LNCaP clone FGC (cell line): ENCODE measurements around the gene TAS2R41.
"Not testable (repeated sequence)": the region's sequence is repeated elsewhere in the genome, so short reads cannot be mapped to it uniquely, and the experiment has no call there.

ENCODE experiments used
- DNase-seq: peaks from one replicate; pipeline ENCODE4 v3.0.0-alpha.2; 2011; ENCODE audit warnings: low read depth
- H3K4me3 ChIP-seq: 2 replicates; pipeline ENCODE4 v1.5.1; 2011; ENCODE audit warnings: mild to moderate bottlenecking, low read depth, low read length, control low read depth
- TF ChIP-seq, protein P1 (sequence below): IDR thresholded peaks from 2 replicates; pipeline ENCODE4 v1.5.1; 2012; ENCODE audit warnings: mild to moderate bottlenecking; ENCODE audit not compliant: control insufficient read depth, insufficient read depth; ENCODE audit errors: extremely low read depth

Gene TAS2R41

DNA sequence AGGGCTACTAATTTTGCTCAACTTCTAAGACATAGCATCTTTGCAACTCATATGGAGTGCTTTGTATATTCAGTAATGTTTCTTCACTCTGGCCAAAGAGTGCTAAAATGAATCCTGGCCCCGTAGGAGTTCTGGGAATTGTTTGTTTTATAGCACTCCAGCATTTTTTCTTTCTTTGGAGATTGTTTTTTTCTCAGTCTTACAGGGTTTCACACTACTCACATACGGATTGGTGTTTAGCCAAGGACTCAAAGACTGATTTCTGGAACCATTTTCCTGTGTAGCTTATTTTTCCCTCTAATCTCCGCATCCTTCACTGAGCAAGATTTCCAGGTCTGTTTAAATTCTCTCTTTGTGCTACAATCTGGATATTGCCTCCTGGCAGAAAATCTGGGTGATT lies 6.4 kb downstream of the TAS2R41 start:
- H3K4me3 ChIP-seq, result no peak overlapping the region
- no peak for DNase-seq
- TF ChIP-seq, protein P1, sequence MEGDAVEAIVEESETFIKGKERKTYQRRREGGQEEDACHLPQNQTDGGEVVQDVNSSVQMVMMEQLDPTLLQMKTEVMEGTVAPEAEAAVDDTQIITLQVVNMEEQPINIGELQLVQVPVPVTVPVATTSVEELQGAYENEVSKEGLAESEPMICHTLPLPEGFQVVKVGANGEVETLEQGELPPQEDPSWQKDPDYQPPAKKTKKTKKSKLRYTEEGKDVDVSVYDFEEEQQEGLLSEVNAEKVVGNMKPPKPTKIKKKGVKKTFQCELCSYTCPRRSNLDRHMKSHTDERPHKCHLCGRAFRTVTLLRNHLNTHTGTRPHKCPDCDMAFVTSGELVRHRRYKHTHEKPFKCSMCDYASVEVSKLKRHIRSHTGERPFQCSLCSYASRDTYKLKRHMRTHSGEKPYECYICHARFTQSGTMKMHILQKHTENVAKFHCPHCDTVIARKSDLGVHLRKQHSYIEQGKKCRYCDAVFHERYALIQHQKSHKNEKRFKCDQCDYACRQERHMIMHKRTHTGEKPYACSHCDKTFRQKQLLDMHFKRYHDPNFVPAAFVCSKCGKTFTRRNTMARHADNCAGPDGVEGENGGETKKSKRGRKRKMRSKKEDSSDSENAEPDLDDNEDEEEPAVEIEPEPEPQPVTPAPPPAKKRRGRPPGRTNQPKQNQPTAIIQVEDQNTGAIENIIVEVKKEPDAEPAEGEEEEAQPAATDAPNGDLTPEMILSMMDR, result no peak

DNA sequence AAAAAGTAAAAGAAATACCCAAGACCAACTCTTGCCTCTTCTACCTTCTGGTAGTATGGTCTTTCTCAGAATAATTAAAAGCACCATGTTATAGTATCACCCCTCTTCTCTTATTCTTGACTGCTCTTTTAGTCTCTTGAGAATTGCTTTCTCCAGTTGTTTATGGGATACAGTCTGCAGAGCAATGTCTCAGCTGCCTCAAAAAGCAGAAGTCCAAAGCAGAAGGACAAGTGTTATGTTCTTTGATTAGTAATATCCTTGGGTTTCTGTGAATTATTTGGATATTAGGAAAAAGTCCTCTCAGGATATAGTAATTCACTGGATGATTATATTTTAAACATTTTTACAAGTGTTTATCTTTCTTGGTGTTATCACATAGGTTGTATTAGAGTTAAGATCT lies 7.4 kb downstream of the TAS2R41 start:
- DNase-seq, result no peak

DNA sequence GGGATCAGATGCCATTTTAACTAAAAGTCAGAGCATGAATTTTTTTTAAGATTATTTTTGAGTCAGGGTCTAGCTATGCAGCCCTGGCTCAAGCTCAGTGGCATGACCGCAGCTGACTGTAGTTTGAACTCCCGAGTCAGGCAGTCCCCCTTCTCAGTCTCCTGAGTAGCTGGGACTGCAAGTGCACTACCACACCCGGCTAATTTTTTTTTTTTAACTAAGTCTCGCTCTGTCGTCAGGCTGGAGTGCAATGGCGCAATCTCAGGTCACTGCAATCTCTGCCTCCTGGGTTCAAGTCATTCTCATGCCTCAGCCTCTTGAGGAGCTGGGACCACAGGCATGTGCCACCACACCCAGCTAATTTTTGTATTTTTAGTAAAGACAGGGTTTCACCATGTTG lies 7.8 kb downstream of the TAS2R41 start:
- no peak overlapping the region for H3K4me3 ChIP-seq
- DNase-seq, result no peak
- TF ChIP-seq, protein P1, result no peak

More for the DNA sequence above, 7.4 kb downstream of the TAS2R41 start:
- H3K4me3 ChIP-seq, result no peak overlapping the region
- TF ChIP-seq, protein P1, result no peak

DNA sequence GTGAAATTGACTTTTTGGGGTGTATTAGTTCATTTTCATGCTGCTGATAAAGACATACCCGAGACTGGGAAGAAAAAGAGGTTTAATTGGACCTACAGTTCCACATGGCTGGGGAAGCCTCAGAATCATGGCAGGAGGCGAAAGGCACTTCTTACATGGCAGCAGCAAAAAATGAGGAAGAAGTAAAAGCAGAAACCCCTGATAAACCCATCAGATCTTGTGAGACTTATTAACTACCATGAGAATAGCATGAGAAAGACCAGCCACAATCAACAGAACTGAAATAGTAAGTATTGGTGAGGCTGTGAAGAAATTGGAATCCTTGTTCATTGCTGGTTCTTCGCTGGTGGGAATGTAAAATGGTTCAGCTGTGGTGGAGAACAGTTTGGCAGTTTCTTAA lies 8.6 kb downstream of the TAS2R41 start:
- not testable (repeated sequence) for DNase-seq, H3K4me3 ChIP-seq

DNA sequence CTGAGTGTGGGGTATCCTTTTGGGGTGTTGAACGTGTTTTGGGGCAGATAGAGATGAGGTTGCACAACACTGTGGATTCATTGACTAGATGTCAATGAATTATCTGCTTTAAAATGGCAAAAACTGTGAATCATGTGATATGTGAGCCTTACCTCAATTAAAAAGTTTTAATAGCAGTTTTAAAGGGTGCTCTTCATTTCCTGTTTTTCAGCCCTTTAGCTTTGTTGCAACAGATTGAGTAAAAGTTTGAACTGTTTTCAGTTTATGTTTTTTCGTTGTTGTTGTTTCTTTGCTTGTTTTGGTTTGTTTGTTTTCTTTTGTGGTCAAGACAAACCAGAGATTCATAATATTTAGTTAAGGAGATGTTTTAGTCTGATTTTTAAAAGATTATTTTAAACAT lies 9.4 kb downstream of the TAS2R41 start:
- no peak overlapping the region for H3K4me3 ChIP-seq
- no peak for DNase-seq
- TF ChIP-seq, protein P1, result no peak

DNA sequence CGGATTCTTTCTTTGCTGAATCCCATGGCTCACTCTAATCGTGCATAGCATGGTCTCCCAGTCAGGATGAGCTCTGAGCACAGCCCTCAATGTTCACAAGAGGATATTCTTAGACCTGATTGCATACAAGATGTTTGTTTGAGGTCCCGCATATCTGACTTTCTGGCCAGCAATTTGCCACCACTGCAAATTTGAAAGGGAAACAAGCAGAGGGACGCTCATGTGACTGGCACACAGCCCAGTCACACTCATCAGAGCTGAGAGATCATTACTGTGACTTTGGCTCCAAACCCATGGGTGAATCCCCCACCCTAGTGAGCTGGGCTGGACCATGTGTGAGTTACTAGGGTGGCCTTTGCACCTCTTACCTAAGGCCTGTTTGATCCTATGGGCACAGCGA lies 9.9 kb downstream of the TAS2R41 start:
- TF ChIP-seq, protein P1, result no peak
- H3K4me3 ChIP-seq, result no peak overlapping the region
- DNase-seq, result peak; percentile 50

DNA sequence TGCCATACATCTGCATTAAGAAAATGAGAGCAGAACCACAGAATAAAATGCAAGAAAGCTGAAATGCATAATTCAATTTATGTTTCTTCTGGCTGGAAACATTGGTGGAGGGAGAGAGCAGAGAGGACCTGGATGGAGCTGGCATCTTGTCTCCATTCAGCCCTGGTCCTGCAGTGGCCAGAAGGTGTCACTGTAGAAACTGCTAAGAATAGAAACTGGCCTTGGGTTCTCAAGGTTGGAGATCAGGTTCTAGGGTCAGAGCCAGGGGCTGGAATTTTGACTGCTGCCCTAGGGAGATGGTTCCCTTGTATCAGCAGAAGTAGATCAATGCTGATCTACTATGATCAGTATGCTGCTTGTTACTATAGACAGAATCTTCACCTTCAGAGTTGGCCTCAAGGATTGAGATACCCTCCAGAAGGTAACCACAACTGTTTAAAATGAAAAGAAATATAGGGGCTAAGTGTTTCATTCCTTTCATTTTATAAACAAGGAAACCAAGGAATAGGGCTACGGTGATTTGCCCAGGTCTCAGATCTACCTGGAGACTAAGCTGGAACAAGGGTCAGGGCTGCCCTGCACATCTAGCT lies 13.1 kb downstream of the TAS2R41 start:
- no peak overlapping the region for H3K4me3 ChIP-seq
- TF ChIP-seq, protein P1, result peak; percentile 86
- peak; percentile 21 for DNase-seq

DNA sequence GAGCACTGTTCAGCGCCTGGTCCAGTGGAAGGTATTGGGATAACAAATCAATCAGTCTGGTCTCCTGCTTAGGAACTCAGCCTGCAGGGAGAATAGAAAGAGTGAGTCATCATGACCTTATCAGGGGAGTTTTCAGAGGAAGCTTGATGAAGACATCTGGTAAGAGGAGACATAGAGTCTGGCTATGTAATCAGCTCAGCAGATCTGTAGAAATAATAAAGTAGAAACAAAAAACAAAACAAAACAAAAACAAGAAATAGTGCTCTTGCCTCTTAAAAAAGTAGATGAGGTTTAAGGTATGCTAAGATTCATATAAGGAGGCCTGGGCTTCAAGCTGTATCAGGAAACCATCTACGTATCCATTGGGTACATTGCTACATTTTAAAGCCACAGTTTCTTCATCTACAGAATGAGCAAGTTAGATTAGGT lies 14.4 kb downstream of the TAS2R41 start:
- H3K4me3 ChIP-seq, result no peak overlapping the region
- no peak for DNase-seq

More for the DNA sequence above, 14.4 kb downstream of the TAS2R41 start:
- TF ChIP-seq, protein P1, result no peak
